ENCODE measurements around the gene KRTAP10-2.

- no peak for TF ChIP-seq REST (IDR thresholded peaks at IDR 0.05; ENCODE audit: insufficient read depth in 1 of 2, low read depth in 2 of 2, low read length in 2 of 2)
- no peak for TF ChIP-seq POLR2AphosphoS5 (IDR thresholded peaks at IDR 0.05; ENCODE audit: low read depth, low read length)
- TF ChIP-seq FOXP2 (optimal IDR thresholded peaks at IDR 0.05; ENCODE audit: borderline replicate concordance, extremely low read depth, extremely low read length, insufficient read depth): no peak
- TF ChIP-seq TAF1 (IDR thresholded peaks at IDR 0.05; ENCODE audit: borderline replicate concordance, insufficient read depth, low read length): no peak
These were observed 41.8 kb downstream of the KRTAP10-2 start for GRCh38 chr21:44509539-44509938.

Measured in PFSK-1 (cell line).